GM21367 (cell line): ENCODE results near the gene SFXN1.

Source experiments
- ATAC-seq: cut with Tn5 transposase; IDR thresholded peaks from one replicate; pipeline ENCODE4 v1.9.1; 2021; ENCODE audit not compliant: unreplicated experiment

SFXN1 gene

DNA sequence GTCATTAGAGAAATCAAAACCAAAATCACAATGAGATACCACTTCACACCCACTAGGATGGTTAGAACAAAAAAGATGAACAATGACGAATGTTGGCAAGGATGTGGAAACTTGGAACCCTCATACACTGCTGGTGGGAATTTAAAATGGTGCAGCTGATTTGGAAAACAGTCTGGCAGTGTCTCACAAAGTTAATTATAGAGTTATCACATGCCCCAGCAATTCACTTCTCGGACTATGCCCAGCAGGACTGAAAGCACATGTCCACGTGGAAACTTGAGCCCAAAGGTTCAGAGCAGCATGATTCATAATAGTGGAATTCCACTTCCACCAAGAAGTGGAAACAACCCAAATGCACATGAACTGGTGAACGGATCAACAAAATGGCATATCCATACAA is 94.5 kb downstream of the SFXN1 start:
- ATAC-seq: no peak

DNA sequence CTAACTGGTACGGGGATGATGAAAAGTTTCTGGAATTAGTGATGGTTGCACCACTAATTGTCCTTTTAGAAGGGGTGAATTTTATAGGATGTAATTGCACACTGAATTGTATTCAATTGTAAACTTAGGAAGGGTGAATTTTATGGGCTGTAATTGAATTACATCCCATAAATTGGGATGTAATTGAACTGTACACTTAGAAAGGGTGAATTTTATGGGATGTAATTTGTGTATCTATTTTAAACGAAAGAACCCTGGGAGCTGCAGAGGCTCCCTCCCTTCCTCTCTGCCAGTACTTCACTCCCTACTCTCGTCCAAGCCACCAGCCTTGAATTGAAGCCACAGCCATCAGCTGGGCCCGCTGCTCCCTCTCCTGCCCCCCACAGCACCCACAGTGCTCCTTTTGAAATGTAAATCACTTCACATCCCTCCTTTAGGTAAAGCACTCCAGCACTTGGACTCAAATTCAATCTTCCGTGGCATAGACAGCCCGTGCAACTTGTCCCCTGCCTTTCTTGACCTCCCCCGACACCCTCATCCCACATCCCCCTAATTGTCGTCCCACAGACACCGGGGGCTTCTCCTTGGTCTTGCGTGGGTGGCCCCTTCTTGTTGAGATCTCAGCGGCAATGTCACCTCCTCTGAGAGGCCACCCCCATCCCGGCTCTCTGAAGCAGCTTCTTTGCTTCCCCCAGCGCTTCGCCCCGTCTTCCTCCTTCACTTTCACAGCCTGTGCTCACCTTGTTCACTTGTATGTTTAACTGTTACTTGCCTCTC is 95.3 kb downstream of the SFXN1 start:
- ATAC-seq: no peak

DNA sequence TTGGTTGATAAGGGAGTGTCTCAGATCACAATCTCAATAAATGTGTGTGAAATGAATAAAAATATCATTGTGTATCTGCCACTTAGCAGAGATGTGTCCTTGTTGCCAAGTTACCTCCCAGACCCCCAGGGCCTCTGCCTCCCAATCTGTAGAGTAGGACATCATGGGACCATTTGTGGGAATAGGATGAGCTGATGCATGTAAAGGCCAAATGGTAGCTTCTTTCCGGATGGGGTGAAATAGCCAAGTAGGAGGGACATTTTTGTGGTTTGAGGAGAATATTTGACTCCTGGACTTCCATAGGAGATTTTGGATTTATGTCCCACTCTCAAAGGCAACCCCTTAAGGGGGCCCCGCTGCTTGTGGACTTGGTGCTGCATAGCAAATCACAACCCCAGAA is 96.9 kb downstream of the SFXN1 start:
- no peak for ATAC-seq

DNA sequence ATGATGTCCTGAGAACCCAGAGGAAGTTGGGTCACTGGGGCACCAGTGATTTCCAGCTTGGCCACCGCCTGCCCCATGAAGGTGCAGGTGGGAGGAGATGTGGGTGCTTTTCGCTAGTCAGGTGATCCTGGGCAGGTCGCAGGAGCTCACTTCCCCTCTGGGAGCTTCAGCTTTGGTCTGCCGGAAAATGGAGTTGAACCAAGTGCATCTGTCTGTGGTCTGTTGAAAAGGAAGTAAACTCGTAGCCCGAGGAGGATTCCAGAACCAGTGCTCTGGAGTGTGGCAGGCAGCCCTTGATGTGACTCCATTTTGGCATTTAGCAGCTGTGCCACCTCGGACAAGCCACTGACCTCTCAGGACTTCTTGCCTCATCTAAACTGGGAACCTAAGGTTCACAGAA is 97.7 kb downstream of the SFXN1 start:
- no peak for ATAC-seq

DNA sequence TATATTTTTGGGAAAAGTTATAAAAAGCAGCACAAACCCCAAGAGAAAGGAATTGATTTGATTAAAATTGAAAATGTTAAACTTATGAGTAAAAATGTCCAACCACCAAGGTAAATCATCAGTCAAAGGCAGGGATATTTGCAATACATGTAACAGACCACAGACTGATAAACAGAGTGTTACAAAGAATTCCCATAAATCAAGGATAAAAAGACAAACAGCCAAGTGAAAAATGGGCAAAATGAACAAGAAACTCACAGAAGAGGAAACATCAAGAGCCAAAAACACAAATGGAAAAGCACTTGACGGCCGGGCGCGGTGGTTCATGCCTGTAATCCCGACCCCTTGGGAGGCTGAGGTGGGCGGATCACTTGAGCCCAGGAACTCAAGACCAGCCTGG is 98.2 kb downstream of the SFXN1 start:
- no peak for ATAC-seq
